PC-3 (cell line): ENCODE measurements around the gene CACNA1E.

ENCODE experiments used
- EZH2phosphoT487 ChIP-seq: fragments of 300-600 bp; sonication (generic); IDR thresholded peaks from 2 replicates; pipeline ENCODE4 v1.6.1; 2018; ENCODE audit warnings: mild to moderate bottlenecking, antibody characterized with exemption, low read length, borderline replicate concordance
- TF ChIP-seq, protein P1 (sequence below): fragments of 300-600 bp; sonication (generic); conservative IDR thresholded peaks from 2 replicates; pipeline ENCODE4 v1.5.1; 2017; ENCODE audit warnings: antibody characterized with exemption, low read depth, mild to moderate bottlenecking, low read length

DNA sequence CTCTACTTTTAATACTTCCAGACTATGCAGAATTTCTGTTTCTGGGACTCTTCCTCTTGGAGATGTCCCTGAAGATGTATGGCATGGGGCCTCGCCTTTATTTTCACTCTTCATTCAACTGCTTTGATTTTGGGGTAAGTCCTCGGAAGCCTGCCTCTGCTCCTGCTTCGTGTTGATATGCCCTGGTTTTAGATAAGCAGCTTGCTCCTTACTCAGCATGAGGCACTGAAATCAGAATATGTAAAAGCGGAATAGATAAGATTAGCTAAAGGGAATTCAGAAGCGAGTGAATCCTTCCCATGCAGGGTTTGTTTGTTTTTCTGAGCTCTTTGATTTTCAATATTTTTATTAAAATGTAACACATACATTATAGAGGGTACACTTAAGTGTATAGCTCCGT, 234.7 kb downstream of the CACNA1E start:
- TF ChIP-seq, protein P1, sequence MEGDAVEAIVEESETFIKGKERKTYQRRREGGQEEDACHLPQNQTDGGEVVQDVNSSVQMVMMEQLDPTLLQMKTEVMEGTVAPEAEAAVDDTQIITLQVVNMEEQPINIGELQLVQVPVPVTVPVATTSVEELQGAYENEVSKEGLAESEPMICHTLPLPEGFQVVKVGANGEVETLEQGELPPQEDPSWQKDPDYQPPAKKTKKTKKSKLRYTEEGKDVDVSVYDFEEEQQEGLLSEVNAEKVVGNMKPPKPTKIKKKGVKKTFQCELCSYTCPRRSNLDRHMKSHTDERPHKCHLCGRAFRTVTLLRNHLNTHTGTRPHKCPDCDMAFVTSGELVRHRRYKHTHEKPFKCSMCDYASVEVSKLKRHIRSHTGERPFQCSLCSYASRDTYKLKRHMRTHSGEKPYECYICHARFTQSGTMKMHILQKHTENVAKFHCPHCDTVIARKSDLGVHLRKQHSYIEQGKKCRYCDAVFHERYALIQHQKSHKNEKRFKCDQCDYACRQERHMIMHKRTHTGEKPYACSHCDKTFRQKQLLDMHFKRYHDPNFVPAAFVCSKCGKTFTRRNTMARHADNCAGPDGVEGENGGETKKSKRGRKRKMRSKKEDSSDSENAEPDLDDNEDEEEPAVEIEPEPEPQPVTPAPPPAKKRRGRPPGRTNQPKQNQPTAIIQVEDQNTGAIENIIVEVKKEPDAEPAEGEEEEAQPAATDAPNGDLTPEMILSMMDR, result no peak
- TF ChIP-seq EZH2phosphoT487, result no peak
